K562 (cell line): ENCODE results near the gene MAN1B1. TPM values are rescaled to one million over a fixed set of nuclear protein-coding genes. Genes with fewer than 3 reads are reported as not detected.
A peak's percentile ranks its signal among the peaks of the same experiment; 100 is the strongest.

Experiments
- ESRRA ChIP-seq: fragments of 450-650 bp; IDR thresholded peaks from 2 replicates; pipeline ENCODE4 v1.6.1; 2014; ENCODE audit warnings: low read depth, mild to moderate bottlenecking, moderate library complexity, borderline replicate concordance
- ETS2 ChIP-seq: IDR thresholded peaks from 2 replicates; pipeline ENCODE4 v1.6.1; 2016; ENCODE audit warnings: borderline replicate concordance, missing genetic modification characterization, mild to moderate bottlenecking, moderate library complexity, missing compliant biosample characterization; ENCODE audit not compliant: poor library complexity, severe bottlenecking
- FOXA1 ChIP-seq: fragments of 450-650 bp; IDR thresholded peaks from 2 replicates; pipeline ENCODE4 v1.6.1; 2016; ENCODE audit warnings: mild to moderate bottlenecking, borderline replicate concordance
- HEY1 ChIP-seq: fragments of 250-450 bp; sonication (Bioruptor Pico); IDR thresholded peaks from 2 replicates; pipeline ENCODE4 v1.5.0; 2020; ENCODE audit warnings: mild to moderate bottlenecking, moderate library complexity, borderline replicate concordance
- HMBOX1 ChIP-seq: sonication (generic); IDR thresholded peaks from 2 replicates; pipeline ENCODE4 v1.6.1; 2016
- NELFE ChIP-seq: IDR thresholded peaks from 2 replicates; pipeline ENCODE4 v1.6.1; 2011; ENCODE audit warnings: mild to moderate bottlenecking; ENCODE audit not compliant: insufficient read depth, insufficient read length
- NFE2 ChIP-seq: IDR thresholded peaks from 2 replicates; pipeline ENCODE4 v1.6.1; 2014; ENCODE audit warnings: antibody characterized with exemption, low read depth
- PHF8 ChIP-seq: fragments of 200-600 bp; sonication (generic); IDR thresholded peaks from 2 replicates; pipeline ENCODE4 v1.6.1; 2012; ENCODE audit warnings: mixed run types, mild to moderate bottlenecking, inconsistent platforms, low read length, moderate library complexity, borderline replicate concordance
- PHTF2 ChIP-seq: fragments of 250-450 bp; sonication (Bioruptor Pico); IDR thresholded peaks from 2 replicates; pipeline ENCODE4 v1.5.0; 2021; ENCODE audit warnings: mild to moderate bottlenecking
- PRDM10 ChIP-seq: fragments of 450-650 bp; IDR thresholded peaks from 2 replicates; pipeline ENCODE4 v1.6.1; 2018; ENCODE audit not compliant: partially characterized antibody
- RFX1 ChIP-seq: fragments of 450-650 bp; IDR thresholded peaks from 2 replicates; pipeline ENCODE4 v1.6.1; 2016; ENCODE audit warnings: mild to moderate bottlenecking, moderate library complexity
- RFX7 ChIP-seq: fragments of 250-450 bp; sonication (Bioruptor Pico); IDR thresholded peaks from 2 replicates; pipeline ENCODE4 v1.5.1; 2021; ENCODE audit warnings: mild to moderate bottlenecking
- SAP30 ChIP-seq: fragments of 200-600 bp; sonication (generic); IDR thresholded peaks from 2 replicates; pipeline ENCODE4 v1.6.1; 2012; ENCODE audit warnings: borderline replicate concordance, low read depth, mild to moderate bottlenecking, moderate library complexity, low read length, control low read depth, inconsistent platforms; ENCODE audit not compliant: insufficient read depth, poor library complexity, severe bottlenecking
- SMARCE1 ChIP-seq: fragments of 450-650 bp; IDR thresholded peaks from 2 replicates; pipeline ENCODE4 v1.7.1; 2016; ENCODE audit warnings: mild to moderate bottlenecking
- ZBTB5 ChIP-seq: fragments of 450-650 bp; IDR thresholded peaks from 2 replicates; pipeline ENCODE4 v1.6.1; 2017; ENCODE audit warnings: antibody characterized with exemption
- ZEB2 ChIP-seq: fragments of 450-650 bp; IDR thresholded peaks from 2 replicates; pipeline ENCODE4 v1.6.1; 2016
- ZNF79 ChIP-seq: fragments of 250-450 bp; sonication (Bioruptor Pico); IDR thresholded peaks from 2 replicates; pipeline ENCODE4 v1.4.0; 2020; ENCODE audit warnings: low read depth, mild to moderate bottlenecking, moderate library complexity
- polyA plus RNA-seq, 8 experiments: library from polyadenylated mRNA; depleted of rRNA in 4 of 8; stranded (reverse) in 5 of 8; unstranded in 3 of 8; fragments of >200 nt; fragmentation: Nextera tagmentation in 2 of 8; fragmentation: Illumina TruSeq in 1 of 8; extraction: Ambion mirVana in 2 of 8; extraction: Trizol in 1 of 8; gene quantifications; 2 replicates each; pipeline versions ENCODE4 v1.2.1 to v1.2.3, GENCODE V29; 2011 to 2014; ENCODE audit warnings: inconsistent platforms in 1 of 8, missing spikeins in 1 of 8
- total RNA-seq, 7 experiments: library from RNA; depleted of rRNA in 6 of 7; stranded (reverse); fragments of >200 nt in 6 of 7; fragmentation: Illumina TruSeq in 2 of 7; extraction: Trizol in 2 of 7; gene quantifications; 2 replicates each; pipeline versions ENCODE4 v1.2.1 to v1.2.3, GENCODE V29; 2011 to 2021; ENCODE audit warnings: low replicate concordance in 1 of 7
- TF ChIP-seq, protein P1 (sequence below): fragments of 450-650 bp; conservative IDR thresholded peaks from 2 replicates; pipeline ENCODE4 v1.6.1; 2016; ENCODE audit warnings: missing genetic modification characterization, low read depth, mild to moderate bottlenecking, control low read depth, missing compliant biosample characterization
- TF ChIP-seq, protein P2 (sequence below): fragments of 450-650 bp; conservative IDR thresholded peaks from 2 replicates; pipeline ENCODE4 v1.6.1; 2016; ENCODE audit warnings: missing genetic modification characterization, low read depth, mild to moderate bottlenecking, missing compliant biosample characterization, moderate library complexity

The MAN1B1 gene
- total and polyA plus RNA-seq, 9 of the 15 experiments (the other 6 are each of a cell fraction or from before 2014, with no cell fraction given), result 0.55 to 36.6 (median 27.3) TPM

DNA sequence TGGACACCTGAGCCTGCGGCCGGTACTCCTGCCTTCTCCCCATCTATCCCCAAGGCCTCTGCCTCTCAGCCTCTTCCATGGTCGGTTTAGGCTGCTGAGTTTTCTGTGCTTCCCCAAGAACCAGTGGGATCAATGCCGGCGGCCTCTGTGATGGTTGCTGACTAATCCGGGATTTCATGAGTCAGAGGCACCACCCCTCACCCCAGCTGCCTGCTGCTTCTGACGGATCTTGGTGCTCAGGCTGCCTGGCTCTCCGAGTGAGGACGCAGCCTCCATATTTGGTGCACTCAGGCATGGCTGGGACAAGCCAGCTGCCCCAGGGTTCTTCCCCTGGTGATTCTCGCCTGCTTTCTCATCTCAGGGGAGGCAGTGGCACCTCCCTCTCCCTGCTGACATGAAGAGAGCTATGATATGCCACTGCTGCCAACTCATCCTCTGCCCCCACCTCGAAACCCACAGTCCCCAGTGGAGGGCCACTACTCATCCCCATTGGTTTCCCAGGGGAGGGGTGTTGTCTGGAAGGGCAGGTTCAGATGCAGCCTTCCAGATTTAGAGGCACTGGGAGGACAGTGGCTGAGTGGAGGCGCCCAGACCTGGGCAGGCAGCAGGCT, 3.3 kb upstream of the MAN1B1 start (continued):
- TF ChIP-seq ZBTB5, result no peak
- no peak for TF ChIP-seq SAP30
- TF ChIP-seq HMBOX1, result no peak
- TF ChIP-seq ZEB2, result no peak
- TF ChIP-seq PRDM10, result no peak
- peak; percentile 23; the same call in 1 of the 2 replicates for TF ChIP-seq PHF8
- no peak for TF ChIP-seq HEY1 (CRISPR knock-in tag)
- no peak for TF ChIP-seq ETS2 (tag)
- no peak for TF ChIP-seq PHTF2 (CRISPR knock-in tag)
- no peak for TF ChIP-seq ESRRA
- peak; percentile 43; the same call in 1 of the 2 replicates for TF ChIP-seq NFE2
- TF ChIP-seq, protein P1, sequence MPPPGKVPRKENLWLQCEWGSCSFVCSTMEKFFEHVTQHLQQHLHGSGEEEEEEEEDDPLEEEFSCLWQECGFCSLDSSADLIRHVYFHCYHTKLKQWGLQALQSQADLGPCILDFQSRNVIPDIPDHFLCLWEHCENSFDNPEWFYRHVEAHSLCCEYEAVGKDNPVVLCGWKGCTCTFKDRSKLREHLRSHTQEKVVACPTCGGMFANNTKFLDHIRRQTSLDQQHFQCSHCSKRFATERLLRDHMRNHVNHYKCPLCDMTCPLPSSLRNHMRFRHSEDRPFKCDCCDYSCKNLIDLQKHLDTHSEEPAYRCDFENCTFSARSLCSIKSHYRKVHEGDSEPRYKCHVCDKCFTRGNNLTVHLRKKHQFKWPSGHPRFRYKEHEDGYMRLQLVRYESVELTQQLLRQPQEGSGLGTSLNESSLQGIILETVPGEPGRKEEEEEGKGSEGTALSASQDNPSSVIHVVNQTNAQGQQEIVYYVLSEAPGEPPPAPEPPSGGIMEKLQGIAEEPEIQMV, result no peak
- TF ChIP-seq, protein P2, sequence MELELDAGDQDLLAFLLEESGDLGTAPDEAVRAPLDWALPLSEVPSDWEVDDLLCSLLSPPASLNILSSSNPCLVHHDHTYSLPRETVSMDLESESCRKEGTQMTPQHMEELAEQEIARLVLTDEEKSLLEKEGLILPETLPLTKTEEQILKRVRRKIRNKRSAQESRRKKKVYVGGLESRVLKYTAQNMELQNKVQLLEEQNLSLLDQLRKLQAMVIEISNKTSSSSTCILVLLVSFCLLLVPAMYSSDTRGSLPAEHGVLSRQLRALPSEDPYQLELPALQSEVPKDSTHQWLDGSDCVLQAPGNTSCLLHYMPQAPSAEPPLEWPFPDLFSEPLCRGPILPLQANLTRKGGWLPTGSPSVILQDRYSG (tag), result no peak
- no peak for TF ChIP-seq RFX7
- TF ChIP-seq RFX1, result no peak
- peak; percentile 60; the same call in 1 of the 2 replicates for TF ChIP-seq SMARCE1
- no peak for TF ChIP-seq ZNF79 (CRISPR knock-in tag)
- TF ChIP-seq NELFE, result no peak
- TF ChIP-seq FOXA1, result no peak
